SK-N-MC (cell line): ENCODE data around the gene GLT6D1.

Experiments
- EZH2 ChIP-seq: fragments of 200-600 bp; sonication (generic); IDR thresholded peaks from one replicate; pipeline ENCODE4 v1.6.1; 2017; ENCODE audit warnings: antibody characterized with exemption
- POLR2AphosphoS5 ChIP-seq: IDR thresholded peaks from 2 replicates; pipeline ENCODE4 v1.6.1; 2012; ENCODE audit warnings: mild to moderate bottlenecking, low read depth, low read length, borderline replicate concordance

DNA sequence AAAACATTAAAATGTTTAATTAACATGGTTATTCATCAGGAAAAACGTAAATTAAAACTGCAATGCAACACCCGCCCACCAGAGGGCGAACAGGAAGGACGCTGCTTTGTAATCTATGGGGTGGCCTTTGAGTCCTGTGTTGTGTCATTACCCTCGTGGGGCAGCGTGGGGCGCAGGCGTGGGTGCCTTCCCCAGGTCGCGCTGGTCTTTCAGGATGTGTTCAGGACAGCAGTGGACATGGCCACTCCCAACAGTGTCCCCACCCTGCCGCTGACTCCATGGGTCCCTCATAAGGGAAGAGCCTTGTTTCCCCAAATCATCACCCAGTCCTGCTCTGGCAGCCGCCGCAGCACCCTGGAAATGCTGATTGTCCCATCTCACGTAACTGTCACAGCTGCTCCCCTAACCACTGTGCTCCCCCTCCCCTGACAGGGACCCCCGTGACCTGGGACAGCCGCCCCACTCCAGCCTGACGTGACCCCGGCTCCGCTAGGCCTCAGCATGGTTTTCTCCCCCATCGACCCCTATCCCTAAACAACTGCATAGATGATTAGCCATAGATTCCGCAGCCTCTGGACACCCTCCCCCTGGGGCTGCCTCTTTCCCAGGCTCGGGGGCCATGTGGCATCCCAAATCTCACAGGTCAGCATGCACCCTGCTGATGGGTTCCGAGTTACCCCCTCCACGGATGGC lies 36.4 kb downstream of the GLT6D1 start:
- no peak for TF ChIP-seq EZH2
- no peak for TF ChIP-seq POLR2AphosphoS5
